ENCODE data around the gene MALT1. TPM values are rescaled to one million over a fixed set of nuclear protein-coding genes. Genes with fewer than 3 reads are reported as not detected.

The MALT1 gene
- total RNA-seq, 2 donors from 2014 or later, result 17.7 to 28.8 TPM

- TF ChIP-seq CTCF (IDR thresholded peaks at IDR 0.05), result no peak
- H3K9me3 ChIP-seq, result no peaks in the 10 kb centered on the region
- DNase-seq (ENCODE audit: low spot score) (no peak), ATAC-seq (ENCODE audit: insufficient number of reproducible peaks, low FRiP score, low read depth) (no peak)
- no peak overlapping the region for H3K4me3 ChIP-seq
- H3K4me1 ChIP-seq (ENCODE audit: control insufficient read depth in 1 of 2, low read depth in 2 of 2), result peaks cover 0 to 4% of the 10 kb centered on the region in 2 donors
- no peaks in the 10 kb centered on the region for H3K27me3 ChIP-seq (replicated peaks; ENCODE audit: insufficient read depth)
- H3K27ac ChIP-seq, result no peak overlapping the region
- H3K36me3 ChIP-seq, result no peaks in the 10 kb centered on the region
Observed at GRCh38 chr18:58632552-58632951, 38.7 kb upstream of the MALT1 start.

GRCh38 chr18:58633874-58634273 lies 37.4 kb upstream of the MALT1 start:
- no peak overlapping the region for H3K27ac ChIP-seq
- no peaks in the 10 kb centered on the region for H3K9me3 ChIP-seq
- no peaks in the 10 kb centered on the region for H3K36me3 ChIP-seq
- H3K4me1 ChIP-seq (ENCODE audit: control insufficient read depth in 1 of 2, low read depth in 2 of 2), result peaks cover 0 to 4% of the 10 kb centered on the region in 2 donors
- H3K4me3 ChIP-seq, result no peak overlapping the region
- DNase-seq (ENCODE audit: low spot score) (no peak), ATAC-seq (ENCODE audit: insufficient number of reproducible peaks, low FRiP score, low read depth) (no peak)
- no peak for TF ChIP-seq CTCF (IDR thresholded peaks at IDR 0.05)
- no peaks in the 10 kb centered on the region for H3K27me3 ChIP-seq (replicated peaks; ENCODE audit: insufficient read depth)

- H3K4me1 ChIP-seq (ENCODE audit: control insufficient read depth in 1 of 2, low read depth in 2 of 2), result peaks cover 0 to 4% of the 10 kb centered on the region in 2 donors
- no peak for TF ChIP-seq CTCF (IDR thresholded peaks at IDR 0.05)
- ATAC-seq (ENCODE audit: insufficient number of reproducible peaks, low FRiP score, low read depth) (no peak), DNase-seq (ENCODE audit: low spot score) (no peak)
- no peaks in the 10 kb centered on the region for H3K27me3 ChIP-seq (replicated peaks; ENCODE audit: insufficient read depth)
- H3K27ac ChIP-seq, result no peak overlapping the region
- H3K9me3 ChIP-seq, result no peaks in the 10 kb centered on the region
- no peaks in the 10 kb centered on the region for H3K36me3 ChIP-seq
- no peak overlapping the region for H3K4me3 ChIP-seq
Observed at GRCh38 chr18:58635891-58636290, 35.4 kb upstream of the MALT1 start.

GRCh38 chr18:58637197-58637596 lies 34.1 kb upstream of the MALT1 start:
- Histone ChIP-seq H3K27ac (no peak overlapping the region), H3K27me3 (replicated peaks; ENCODE audit: insufficient read depth) (no peaks in the 10 kb centered on the region), H3K4me1 (ENCODE audit: control insufficient read depth in 1 of 2, low read depth in 2 of 2) (peaks cover 0 to 4% of the 10 kb centered on the region in 2 donors), H3K9me3 (no peaks in the 10 kb centered on the region), H3K4me3 (no peak overlapping the region), H3K36me3 (no peaks in the 10 kb centered on the region)
- DNase-seq (ENCODE audit: low spot score), result no peak
- no peak for TF ChIP-seq CTCF (IDR thresholded peaks at IDR 0.05)
- no peak for ATAC-seq (ENCODE audit: insufficient number of reproducible peaks, low FRiP score, low read depth)

- no peak for ATAC-seq (ENCODE audit: insufficient number of reproducible peaks, low FRiP score, low read depth)
Observed at GRCh38 chr18:58637946-58638345, 33.3 kb upstream of the MALT1 start.

More at GRCh38 chr18:58637946-58638345, 33.3 kb upstream of the MALT1 start:
- no peak for DNase-seq (ENCODE audit: low spot score)
- Histone ChIP-seq H3K4me1 (ENCODE audit: control insufficient read depth in 1 of 2, low read depth in 2 of 2) (peaks cover 0 to 4% of the 10 kb centered on the region in 2 donors), H3K9me3 (no peaks in the 10 kb centered on the region), H3K36me3 (no peaks in the 10 kb centered on the region), H3K27ac (no peak overlapping the region), H3K4me3 (no peak overlapping the region), H3K27me3 (replicated peaks; ENCODE audit: insufficient read depth) (no peaks in the 10 kb centered on the region)
- TF ChIP-seq CTCF (IDR thresholded peaks at IDR 0.05), result no peak

Measured in thoracic aorta (tissue), 2 donors.